EH (cell line): ENCODE data around the gene PDE7B.

Source experiments
- DNase-seq: peaks from one replicate; pipeline ENCODE4 v3.0.0-alpha.2; 2015; ENCODE audit warnings: low read depth

PDE7B gene

DNA sequence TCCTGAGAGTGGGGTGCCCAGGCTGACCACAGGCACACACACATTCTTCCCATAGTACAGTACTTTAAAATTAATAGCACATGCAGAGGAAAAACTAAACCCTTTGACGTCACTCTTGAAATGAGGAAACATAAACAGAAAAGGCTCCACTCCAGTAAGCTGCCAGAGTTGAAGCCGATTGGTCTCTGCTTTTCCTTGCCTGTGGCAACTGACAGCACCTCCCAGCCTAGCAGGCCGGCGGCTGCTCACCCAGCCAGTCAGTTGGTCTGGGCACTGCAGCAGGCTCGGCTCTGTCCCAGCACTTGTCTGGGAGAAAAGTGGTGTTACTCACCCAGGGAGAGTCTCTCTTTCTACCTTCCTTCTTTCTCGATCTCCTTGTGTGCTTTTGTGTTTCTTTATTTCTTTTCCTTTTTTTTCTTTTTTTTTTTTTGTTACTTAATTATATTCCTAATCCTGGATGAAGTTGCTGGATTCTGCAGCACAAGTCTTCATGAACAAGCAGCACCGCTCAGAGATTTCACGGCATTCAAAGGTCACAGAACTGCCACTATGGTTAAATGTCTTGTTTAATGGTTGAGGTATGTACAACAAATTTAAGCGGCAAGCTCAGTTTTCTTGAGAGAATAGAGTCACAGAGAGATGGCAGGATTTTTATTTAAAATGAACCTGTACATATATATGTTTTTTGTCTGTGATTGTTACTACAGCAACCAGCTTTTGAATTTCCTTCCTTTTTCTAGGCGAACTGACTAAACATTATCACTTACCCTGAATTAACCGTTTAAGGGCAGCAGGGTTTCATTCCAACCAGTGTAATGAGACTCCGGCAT is at the start of gene PDE7B:
PDE7B (plus strand) TSS at position 260 of the 830 bp plus-strand sequence.
- DNase-seq: peak; percentile 99

DNA sequence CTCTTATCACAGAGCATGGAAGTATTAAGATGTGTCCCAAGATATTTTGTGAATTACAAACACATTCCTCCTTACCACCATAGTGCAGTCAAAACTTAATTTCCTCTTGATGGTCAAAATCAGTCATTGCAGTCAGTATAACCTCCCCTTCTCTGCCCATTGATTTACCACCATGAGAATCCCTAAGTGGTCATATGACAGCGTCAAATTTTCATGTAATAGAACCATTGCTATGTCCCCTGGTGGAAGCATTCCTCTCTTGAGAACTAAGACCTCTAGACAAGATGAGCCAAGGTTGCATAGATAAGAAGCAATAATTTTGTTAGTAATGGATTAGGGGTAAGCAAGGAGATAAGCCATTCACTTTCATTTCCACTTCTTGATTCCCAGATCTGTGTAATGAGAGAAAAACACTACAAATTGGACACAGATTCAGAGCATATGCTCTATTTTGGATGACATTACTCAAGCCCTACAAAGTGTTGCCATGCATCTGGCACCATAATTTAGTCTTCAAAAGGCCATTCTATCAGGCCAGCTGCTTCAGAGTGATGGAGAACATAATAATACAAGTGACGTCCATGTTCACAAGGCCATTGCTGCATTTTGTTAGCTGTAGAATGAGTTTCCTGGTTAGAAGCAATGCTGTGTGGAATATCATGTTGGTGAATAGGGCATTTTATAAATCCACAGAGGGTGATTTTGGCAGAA is 49.6 kb upstream of the PDE7B start:
- DNase-seq: no peak

DNA sequence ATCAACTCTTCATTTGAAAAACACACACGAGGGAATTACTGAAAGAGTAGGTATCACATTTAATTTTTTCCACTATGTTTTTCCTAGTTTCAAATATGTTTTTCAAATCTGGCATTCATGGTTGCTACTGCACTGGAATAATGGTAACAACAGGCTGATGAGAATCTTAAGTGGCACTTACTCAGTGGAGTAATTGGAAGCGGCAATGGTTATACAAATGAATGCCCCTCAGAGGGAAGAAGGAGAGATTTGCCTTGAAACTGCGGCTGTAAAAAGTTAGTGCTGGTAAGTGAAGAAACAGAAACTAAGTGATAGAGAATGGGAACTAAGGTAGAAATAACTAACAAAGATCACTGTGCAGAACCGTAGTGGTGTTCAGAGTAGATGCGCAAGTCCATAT is 41.0 kb upstream of the PDE7B start:
- DNase-seq: no peak

DNA sequence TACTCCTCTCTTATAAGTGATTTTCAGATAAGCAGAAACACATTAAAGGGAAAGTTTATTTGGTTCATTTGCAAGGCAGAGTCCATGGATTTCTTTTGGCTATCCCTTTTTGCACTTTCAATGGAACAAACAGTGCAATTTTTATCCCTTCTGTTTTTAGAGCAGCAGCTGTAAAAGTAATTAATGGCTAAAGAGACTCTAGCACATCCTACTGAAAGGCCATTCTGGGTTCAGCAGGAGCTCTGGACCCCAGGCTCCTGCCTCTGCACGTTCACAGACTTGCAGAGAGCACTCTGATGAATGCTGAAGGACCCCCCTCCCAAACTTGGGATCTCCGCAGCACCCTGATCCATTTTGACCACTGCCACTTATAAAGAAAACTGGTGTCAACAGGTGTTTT is 40.3 kb upstream of the PDE7B start:
- no peak for DNase-seq

DNA sequence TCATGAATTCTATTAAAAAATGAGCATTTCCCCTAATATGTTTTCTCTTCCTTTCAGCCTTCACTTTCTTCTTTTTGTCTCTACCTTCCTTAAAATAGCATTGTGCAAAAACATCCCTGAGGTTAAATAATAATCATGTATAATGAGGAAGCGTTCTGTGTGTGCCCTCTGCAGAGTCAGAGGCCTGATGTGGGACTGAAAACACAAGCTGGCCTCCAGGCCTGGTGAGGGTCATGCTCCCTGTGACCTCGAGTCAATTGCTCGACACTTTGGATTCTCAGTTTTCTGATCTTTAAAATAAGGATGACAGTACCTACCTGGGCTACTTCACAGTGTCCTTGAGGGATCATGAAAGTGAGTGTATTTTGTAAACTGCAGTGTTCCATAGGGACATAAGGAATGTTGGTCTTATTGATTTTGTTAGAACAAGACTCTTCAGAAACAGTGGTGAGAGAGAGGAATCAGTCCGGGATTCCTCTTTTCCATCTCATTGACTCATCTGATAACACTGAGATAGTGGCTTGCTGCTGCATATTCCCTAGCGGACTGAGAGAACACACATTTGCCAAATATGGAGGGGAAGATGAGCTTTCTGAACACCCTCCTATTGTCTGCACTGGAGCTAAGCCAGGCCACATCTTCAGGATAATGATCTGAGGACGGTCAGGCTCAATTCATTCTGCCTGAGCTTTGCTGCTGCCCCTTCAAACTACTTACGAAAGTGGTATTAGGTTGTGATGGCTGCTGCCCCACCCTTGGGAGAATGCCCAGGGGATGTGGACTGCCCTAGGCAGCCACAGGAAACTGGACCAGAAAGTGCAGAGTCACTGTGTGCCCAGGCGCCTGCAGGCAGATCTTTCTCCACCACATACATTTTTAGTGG is 39.6 kb upstream of the PDE7B start:
- DNase-seq: peak; percentile 98

DNA sequence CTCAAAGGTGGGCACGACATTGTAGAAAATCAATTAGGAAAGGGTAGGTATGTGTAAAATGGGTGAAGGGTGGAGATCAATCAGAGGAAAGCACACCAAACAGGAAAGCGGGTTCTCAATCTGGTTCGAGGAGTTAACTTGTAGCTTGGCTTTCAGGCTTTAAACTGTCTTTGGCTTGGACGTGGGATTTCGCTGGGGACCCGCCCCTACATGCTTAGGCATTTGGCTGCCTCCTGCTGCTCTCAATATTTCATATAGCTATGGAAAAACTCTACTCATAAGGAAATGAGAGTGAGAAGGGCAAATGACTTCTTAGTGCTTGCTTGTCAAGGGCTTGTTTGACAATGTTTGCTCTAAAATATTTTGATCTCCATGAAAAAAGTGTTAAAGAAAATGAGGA is 38.1 kb upstream of the PDE7B start:
- no peak for DNase-seq

- DNase-seq: no peak
Measured at GRCh38 chr6:135814043-135814442, 37.5 kb upstream of the PDE7B start.

DNA sequence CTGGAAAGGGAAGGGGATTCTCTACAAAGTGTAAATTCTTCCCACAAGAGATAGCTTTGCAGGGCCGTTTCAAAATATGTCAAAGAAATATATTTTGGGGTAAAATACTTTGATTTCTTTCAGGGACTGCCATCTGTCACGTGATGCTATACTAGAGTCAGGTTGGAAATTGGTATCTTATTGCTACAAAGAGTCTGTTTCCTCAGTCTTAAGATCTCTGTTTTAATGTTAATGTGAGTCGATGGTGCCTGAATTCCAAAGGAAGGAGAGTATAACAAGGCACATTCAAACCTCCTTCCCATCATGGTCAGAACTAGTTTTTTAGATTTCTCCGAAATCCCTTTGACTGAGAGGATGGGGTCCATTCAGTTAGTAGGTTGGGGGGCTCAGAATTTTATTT is 36.3 kb upstream of the PDE7B start:
- no peak for DNase-seq

GRCh38 chr6:135817035-135817434 is 34.5 kb upstream of the PDE7B start:
- no peak for DNase-seq

- DNase-seq: peak; percentile 16
Measured at GRCh38 chr6:135819665-135820064, 31.8 kb upstream of the PDE7B start.

GRCh38 chr6:135820340-135820739 is 31.2 kb upstream of the PDE7B start:
- no peak for DNase-seq

GRCh38 chr6:135823851-135824250 is 27.6 kb upstream of the PDE7B start:
- DNase-seq: peak; percentile 62

DNA sequence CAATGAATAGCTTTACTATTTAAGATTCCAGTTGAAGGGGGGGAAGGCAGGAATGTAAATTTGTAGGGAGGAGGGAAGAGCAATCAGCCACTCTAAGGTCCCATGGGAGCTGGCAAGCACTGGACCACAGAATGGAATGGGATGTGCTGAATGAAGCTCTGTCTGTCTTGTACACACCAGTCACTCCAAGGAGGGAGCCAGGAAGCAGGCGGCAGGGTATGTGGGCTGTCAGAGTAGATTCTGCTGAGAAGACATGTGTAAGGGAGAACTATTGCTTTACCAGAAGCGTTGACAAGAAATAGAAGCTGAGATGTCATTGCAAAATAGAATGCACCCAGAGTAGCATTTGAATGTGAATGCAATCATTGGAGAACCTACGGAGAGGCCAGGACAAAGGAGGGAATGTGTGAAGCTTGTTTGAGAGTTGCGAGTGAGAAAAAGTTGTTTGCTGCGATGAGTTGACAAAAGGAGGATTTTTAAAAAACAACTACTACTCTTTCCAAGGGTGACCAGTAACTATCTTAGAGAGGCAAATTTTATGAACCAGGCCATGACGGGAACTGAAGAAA is 25.2 kb upstream of the PDE7B start:
- DNase-seq: no peak

DNA sequence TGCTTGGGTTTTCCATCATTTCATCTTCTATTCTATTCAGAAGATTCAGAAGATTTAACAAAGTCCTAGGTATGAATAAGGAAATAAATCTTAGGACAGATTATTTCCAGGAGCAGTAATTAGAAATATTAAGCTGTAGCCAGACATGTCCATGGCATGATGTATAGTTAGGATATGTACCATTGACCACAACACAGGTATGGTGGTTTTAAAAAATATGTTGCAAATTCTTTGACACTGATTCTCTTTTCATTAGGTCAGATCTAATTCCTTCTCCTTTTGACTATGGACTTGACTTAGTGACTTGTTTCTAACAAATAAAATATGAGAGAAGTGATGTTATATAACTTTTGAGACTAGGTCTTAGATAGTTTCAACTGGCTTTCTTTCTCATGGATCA is 23.5 kb upstream of the PDE7B start:
- DNase-seq: no peak

- peak; percentile 46 for DNase-seq
Measured at GRCh38 chr6:135830452-135830881, 21.0 kb upstream of the PDE7B start.

- peak; percentile 25 for DNase-seq
Measured at GRCh38 chr6:135831016-135831415, 20.5 kb upstream of the PDE7B start.

DNA sequence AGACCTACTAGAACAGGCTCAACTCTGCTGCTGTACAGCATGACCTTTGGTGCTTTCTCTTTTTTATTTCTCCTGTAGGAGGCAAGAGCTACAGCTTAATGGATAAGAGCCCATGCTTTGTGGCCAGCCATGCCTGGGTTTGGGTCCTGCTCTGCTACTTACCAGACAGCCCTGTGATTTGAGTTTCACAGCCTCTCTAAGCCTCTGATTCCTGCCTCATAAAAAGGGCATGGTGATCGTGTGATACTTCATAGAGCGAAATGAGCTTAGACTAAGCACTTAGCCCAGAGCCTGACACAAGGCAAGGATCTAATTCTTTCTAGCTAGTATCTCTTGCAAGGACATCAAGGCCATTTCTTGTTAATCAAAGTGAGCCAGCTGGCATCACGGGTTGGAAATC is 19.3 kb upstream of the PDE7B start:
- DNase-seq: no peak

DNA sequence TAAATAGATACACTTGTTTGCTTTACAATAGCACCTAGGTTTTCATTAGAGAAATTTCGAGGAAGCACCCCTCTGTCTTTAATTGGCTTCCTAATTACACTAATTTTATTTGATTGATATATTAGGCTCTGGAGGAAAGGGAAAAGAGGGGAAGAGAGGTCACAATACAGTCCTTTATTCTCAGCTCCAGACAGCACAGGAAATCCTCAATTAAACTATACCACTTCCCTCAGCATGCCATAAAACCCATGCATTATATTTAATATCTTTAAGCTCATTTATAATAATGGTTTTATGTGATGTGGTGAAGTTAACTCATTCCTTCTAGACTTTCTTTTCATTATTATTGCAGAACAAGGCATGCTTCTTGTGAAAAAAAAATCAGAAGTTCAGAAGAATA is 17.7 kb upstream of the PDE7B start:
- DNase-seq: no peak

- DNase-seq: no peak
Measured at GRCh38 chr6:135837735-135838449, 13.6 kb upstream of the PDE7B start.

- no peak for DNase-seq
Measured at GRCh38 chr6:135839121-135839520, 12.4 kb upstream of the PDE7B start.

GRCh38 chr6:135842618-135843392 is 8.7 kb upstream of the PDE7B start:
- no peak for DNase-seq
